Stimulated activated CD8-positive, alpha-beta memory T cell treated with anti-CD3 and anti-CD28 coated beads, Interleukin-4, amount 100 ng/mL, for 4 hours (primary cell): Measurements from ENCODE around the gene DSCAML1.

ENCODE experiments used
- DNase-seq, 2 donors: peaks; one replicate each; pipeline ENCODE4 v3.0.0-alpha.2; 2020; ENCODE audit warnings: low read depth in 2 of 2, low spot score in 1 of 2

DSCAML1 gene

DNA sequence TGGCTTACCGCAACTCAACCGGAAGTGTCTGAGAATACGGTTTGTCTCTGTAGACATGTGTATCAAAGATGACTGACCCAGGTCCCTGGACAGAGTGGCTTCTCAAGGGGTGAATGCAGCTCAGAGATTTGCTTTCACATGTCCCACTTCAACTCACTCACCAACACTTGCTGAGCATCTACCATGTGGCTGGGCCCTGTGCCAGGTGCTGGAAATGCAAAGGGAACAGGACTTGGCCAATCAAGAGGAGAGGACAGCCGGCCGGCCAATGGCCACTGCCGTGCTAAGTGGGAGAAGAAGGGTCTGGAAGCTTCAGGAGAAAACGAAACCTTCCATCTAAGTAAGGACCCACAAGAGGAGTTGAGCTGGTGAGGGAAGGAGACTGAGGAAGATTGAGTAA is 318.1 kb downstream of the DSCAML1 start:
- no peak for DNase-seq

- no peak for DNase-seq
Observed at GRCh38 chr11:117478126-117478860, 318.7 kb downstream of the DSCAML1 start.

GRCh38 chr11:117477721-117478120 is 319.3 kb downstream of the DSCAML1 start:
- DNase-seq: no peak

DNA sequence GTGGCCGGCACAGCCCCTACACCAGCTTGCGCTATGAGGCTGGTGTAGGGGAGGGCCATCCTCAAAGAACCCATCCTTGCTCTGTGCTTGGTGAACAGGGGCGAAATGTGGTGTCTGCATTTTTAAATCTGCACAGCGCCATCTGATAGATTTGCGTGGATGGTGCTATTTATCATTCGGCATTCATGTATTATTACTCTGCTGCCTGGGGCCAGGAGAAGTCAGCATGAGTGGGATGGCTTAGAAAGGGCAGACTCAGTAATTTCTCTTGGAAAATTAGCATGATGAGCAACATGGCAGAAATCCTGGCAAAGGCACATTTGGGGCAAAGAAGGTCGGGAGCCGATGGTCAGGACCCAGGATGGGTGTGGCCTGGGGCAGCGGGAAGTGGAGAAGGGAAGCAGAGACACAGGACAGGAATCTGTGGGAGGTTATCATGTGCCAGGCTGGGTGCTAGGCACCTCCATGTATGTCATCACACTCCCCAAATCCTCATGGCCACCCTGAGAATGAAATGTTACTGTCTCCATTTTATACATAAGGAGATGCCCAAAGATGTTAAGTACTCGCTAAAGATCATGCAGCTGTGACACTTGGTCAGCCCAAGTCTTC is 320.4 kb downstream of the DSCAML1 start:
- no peak for DNase-seq

- no peak for DNase-seq
Observed at GRCh38 chr11:117475716-117476530, 321.1 kb downstream of the DSCAML1 start.

DNA sequence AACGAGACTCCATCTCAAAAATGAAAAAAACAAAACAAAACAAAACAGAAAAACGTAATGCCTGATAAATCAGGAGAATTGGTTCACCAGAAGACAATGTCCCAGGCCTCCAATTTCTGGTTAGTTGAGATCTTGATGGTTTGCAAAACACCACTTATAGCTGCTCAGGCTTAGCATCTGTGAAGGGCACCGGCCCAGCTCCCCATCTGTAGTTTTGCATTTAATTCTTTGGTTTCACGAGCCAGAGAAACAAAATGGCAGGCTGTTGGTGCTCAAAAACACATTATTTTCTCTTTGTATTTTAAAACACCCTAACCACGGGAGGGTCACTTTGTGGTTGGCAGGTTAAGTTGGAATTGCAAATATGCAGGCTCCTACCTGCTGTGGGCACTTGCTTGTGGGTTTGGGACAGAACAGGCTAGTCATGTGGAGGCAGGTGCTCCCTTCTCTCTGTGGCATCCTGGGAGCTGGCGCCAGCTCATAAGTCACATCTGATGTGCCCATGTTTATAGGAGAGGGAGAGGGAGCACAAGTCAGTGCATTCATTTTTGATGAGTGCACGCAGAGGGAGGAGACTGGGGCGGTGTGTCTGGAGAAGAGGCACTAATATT is 323.4 kb downstream of the DSCAML1 start:
- DNase-seq: no peak

GRCh38 chr11:117471776-117472175 is 325.2 kb downstream of the DSCAML1 start:
- no peak for DNase-seq

GRCh38 chr11:117470576-117470975 is 326.4 kb downstream of the DSCAML1 start:
- DNase-seq: no peak

DNA sequence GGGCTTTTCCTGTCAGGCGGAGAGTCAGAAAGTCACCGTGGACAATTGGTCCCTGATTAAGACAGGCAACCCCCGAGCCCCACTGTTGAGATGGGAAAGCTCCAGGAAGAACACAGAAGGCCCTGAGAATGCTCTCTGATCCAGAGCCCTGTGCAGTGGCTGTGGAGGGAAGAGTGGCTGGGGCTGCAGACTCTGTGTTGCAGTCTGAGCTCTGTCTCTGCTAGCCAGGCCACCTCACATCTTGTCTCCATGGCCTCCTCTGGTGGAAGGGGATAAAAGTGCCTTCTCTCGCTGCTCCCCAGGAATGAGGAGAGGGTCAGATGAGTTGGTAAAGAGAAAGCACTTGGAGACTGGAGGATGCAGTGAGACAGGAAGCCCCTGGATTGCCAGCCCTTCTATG is 328.1 kb downstream of the DSCAML1 start:
- DNase-seq: no peak

GRCh38 chr11:117467770-117468169 is 329.2 kb downstream of the DSCAML1 start:
- DNase-seq: no peak

DNA sequence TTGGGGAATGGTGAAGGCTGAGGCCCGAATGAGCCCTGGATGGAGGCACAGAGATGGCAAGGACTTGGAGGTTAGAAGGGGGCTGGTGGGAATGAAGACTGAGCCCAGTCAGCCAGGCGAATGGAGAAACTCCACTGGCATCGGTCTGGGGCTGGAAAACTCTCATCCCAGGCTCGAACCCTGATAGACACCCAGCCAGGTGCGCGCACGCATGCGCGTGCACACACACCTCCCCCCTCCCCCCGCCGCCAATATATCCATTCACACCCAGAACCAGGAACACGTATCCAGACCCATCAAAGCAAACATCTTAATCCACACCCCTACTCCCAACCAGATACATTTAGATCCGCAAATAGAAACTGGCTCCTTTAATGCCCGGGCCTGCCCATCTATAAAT is 330.1 kb downstream of the DSCAML1 start:
- DNase-seq: no peak

- DNase-seq: no peak
Observed at GRCh38 chr11:117465236-117465997, 331.6 kb downstream of the DSCAML1 start.

- no peak for DNase-seq
Observed at GRCh38 chr11:117464778-117465177, 332.2 kb downstream of the DSCAML1 start.

DNA sequence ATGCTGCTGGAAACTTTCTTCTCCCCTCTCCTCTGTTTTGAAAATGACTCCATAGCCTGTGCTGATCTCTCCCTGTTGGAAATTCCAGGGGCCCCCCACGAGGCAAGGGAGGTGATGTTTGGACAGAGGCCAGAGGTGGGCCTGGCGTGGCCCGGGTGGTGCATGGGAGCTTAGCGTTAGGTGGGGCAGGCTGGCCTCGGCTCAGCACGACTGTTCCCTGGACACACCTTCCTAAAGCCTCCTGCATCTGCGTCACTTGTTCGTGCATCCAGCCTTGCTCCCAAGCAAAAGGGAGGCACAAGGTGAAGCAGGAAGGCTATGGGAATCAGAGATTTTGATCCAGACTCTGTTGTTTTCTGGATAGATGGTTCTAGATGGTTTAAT is 334.2 kb downstream of the DSCAML1 start:
- DNase-seq: no peak

- no peak for DNase-seq
Observed at GRCh38 chr11:117462183-117462863, 334.7 kb downstream of the DSCAML1 start.

DNA sequence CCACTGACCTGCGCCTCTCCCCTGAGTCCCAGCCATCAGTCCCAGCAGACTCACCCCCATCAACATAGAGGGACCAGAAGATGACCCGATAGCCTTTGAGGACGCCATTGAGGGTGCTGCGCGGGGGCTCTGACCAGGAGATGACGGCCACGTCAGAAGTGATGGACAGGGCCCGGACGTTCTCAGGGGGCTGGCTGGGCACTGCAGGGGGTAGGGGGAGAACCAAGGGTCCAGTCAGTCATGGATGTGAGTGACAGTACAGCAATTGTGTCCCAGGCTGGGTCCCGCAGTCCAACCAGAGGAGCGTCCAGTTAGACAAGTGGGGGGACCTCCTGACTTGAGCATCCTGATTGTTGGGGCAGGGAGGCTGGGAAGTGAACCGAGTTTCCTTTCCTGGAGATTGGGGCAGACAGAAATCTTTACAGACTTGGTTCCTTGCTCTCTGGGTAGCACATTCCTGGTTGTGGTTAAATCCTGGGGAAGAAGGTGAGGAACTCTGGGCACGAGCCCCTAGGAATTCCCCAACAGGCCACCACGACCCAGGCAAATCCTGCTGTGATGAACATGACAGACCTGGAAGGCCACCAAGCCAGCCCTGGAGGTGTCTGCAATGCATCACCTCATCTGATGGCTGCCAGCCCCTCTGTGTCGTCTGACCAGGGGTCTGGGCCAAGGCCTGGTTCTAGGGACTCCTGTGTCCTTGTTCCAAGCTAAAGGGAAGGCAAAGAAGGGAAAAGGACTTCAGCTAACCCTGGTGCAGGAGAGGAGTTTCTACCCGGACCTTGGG is 335.4 kb downstream of the DSCAML1 start:
- DNase-seq: no peak

DNA sequence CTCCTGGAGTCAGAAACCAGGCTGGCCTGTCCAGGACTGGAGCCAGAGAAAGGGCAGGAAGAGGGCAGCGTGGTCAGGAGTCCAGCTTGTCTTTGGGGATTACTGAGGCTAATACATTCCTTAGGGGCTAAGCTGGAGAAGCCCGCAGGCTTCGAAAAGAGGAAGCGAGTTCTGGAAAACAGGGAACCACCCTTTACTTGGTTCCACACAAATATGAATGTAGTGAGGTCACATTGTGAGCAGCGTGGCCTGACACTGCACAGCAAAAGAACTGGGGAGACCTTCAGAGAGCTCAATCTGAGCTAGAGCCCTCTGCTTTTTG is 337.1 kb downstream of the DSCAML1 start:
- no peak for DNase-seq

DNA sequence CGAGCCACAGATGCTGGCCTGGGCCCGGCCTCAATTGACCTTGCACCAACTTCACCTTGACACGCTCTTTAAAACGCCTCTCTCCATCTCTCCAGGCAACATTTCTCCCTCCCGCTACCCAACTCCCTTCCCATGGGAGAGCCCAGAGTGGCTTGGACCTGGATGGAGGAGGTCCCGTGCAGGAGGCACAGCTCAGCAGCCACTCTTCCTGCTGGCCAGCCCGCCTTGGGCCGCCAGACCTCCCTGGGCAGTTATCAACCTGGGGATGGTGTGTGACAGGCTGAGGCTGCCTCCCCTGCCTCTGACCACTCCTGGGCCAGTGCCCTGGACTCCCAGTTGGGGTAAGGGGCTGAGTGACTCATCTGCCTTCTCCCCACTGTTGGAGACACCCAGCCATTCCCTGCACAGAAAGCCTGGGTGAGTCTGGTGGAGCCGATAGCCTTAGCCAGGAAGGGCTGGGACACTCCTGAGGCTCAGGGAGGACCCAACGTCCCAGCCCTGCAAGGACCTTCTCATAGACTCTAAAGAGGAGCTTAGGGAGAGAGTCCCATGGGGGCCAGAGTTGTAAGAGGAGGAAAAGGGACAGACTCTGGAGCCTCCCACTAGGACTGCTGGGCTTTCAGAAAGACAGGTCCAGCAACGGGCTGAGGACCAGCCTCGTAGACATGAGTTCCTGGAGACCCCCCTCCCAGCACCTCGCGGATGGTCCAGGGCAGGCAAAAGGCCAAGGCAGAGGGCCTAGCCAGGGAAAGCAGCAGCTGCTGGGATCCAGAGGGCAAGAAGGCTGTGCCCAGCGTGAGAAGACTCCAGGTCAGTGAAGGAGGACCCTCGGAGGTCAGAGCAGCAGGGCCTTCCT is 337.7 kb downstream of the DSCAML1 start:
- no peak for DNase-seq
